HG02588 (cell line): ENCODE results near the gene ZDHHC21.
"Not testable (repeated sequence)": the region's sequence is repeated elsewhere in the genome, so short reads cannot be mapped to it uniquely, and the experiment has no call there.

ENCODE experiments used
- ATAC-seq: cut with Tn5 transposase; IDR thresholded peaks from one replicate; pipeline ENCODE4 v1.9.1; 2021; ENCODE audit warnings: mild to moderate bottlenecking, moderate library complexity; ENCODE audit not compliant: unreplicated experiment

ZDHHC21 gene

DNA sequence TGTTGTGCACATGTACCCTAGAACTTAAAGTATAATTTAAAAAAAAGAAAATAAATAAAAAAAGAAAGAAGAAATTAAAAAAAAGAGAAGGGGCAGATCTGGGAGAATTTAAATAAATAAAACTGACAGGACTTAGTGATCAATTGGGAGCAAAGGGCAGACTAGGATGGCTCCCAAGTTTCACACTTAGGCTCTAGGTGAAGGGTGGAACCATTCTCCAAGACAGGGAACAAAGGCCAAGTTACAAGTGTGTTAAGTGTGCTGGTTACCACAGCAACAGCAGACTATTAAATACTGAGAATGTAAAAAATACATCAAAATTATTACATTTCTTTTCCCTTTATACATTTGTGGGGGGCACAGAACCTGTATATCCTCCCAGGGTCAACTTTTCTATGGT, 7.1 kb downstream of the ZDHHC21 start:
- ATAC-seq, result no peak

DNA sequence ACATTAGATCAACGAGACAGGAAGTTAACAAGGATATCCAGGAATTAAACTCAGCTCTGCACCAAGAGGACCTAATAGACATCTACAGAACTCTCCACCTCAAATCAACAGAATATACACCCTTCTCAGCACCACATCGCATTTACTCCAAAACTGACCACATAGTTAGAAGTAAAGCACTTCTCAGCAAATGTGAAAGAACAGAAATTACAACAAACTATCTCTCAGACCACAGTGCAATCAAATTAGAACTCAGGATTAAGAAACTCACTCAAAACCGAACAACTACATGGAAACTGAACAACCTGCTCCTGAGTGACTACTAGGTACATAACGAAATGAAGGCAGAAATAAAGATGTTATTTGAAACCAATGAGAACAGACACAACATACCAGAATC, 10.6 kb downstream of the ZDHHC21 start:
- not testable (repeated sequence) for ATAC-seq

DNA sequence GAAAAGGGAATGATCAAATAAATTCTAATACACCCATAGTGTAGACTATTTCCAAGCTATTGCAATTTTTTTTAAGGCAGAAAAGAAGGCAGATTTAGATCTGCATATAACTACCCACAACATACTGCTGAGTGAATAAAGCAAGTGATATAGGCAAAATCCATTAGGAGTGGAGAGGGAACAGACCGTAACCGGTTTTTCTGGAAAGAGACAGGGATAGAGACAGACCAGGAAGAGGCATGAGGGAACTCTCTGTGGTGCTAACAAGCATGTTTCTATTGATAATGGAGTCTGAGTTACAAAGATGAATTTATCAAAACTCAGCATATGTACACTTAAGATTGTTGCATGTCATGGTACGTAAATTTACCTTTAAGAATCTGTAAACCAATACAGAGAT, 14.5 kb downstream of the ZDHHC21 start:
- no peak for ATAC-seq

DNA sequence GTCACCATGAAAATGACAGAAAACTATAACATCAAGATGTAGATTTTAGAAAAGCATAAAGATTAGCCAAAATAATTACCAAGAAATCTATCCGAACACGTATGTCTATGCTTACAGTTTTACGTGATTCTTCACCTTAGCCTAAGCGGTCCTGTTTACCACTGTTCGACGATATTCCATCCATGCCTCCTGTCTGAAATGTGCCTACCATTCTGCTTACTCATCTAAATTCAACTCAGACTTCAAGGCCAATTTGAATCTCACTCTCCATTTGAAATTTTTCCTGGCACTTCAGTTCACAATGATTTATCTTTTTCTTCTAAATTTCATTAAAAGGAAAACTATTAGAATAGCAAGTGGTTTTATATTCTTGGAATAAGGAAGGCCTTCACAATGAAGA, 15.4 kb downstream of the ZDHHC21 start:
- ATAC-seq, result no peak

DNA sequence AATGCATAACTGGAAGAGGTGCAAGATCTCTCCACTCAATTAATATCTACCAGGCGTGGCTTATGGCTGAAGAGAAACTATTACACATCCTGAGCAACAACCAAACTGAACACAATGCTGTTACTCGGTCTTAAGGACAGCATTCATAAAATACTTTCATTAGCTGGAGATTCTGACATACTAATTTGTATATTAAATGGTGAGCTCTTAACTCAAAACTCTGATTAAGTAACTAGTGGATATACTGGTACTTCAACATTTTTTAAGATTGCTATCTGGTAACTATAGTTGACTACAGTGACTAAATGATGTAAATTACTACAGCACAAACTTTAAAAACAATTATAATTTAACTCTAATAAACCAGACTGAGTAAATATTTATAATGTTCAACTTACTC, 15.8 kb downstream of the ZDHHC21 start:
- no peak for ATAC-seq

DNA sequence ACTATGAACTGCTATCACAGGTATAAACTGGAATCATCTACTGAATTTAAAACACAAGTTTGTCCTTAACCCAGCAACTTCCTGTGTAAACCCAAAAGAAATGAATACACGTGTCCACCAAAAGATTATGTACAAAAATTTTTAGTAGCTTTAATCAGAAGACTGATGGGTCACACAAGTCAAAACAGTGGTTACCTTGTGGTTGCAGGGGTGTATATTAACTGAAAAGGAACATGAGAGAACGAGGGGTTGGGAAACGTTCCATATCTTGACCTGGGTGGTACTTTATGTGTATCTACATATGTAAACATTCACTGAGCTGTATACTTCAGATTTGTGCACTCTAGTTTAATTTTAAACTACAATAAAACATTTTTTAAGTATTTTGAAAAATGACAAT, 18.6 kb downstream of the ZDHHC21 start:
- ATAC-seq, result no peak

- ATAC-seq, result no peak
Measured at GRCh38 chr9:14671377-14671776, 21.9 kb downstream of the ZDHHC21 start.

GRCh38 chr9:14670718-14671117, 22.5 kb downstream of the ZDHHC21 start:
- no peak for ATAC-seq

DNA sequence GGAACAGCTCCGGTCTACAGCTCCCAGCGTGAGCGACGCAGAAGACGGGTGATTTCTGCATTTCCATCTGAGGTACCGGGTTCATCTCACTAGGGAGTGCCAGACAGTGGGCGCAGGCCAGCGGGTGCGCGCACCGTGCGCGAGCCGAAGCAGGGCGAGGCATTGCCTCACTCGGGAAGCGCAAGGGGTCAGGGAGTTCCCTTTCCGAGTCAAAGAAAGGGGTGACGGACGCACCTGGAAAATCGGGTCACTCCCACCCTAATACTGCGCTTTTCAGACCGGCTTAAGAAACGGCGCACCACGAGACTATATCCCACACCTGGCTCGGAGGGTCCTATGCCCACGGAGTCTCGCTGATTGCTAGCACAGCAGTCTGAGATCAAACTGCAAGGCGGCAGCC, 29.2 kb downstream of the ZDHHC21 start:
- not testable (repeated sequence) for ATAC-seq

DNA sequence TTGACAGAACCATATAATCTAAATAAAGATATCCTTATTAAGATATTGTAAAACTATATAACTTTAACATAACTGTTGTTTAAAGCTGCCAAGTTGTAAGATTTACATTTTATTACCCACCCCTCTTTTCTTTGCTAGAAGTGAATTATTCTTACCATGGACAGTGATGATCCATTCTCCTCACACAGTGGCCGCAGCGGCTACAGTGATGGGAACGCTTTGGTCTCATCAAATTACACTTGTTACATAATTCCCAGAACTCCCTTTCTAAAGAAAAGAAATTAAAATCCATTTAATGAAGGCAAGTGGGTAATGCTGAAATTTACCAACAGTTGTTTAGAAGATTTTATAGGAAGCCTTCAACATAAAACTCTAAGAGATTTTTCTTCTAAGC, 31.2 kb downstream of the ZDHHC21 start:
- ATAC-seq, result no peak

- no peak for ATAC-seq
Measured at GRCh38 chr9:14661421-14662059, 31.7 kb downstream of the ZDHHC21 start.

DNA sequence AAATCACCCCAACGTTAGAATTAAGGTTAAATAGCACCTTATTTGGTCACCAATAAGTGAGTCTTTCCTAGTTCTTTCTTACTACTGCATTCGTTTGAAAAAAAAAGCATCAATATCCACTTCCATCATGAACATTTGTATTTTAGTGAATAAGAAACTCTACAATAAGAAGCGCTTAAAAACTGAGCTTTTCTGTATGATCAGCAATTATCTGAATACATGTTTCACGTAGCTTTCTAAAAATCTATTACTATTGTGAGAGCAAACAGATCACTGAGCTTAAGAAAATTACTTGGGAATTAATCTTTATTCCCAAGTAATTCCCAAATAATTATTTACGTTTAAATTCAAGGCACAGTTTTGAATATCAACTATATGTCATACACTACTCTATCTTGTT, 32.5 kb downstream of the ZDHHC21 start:
- ATAC-seq, result no peak

DNA sequence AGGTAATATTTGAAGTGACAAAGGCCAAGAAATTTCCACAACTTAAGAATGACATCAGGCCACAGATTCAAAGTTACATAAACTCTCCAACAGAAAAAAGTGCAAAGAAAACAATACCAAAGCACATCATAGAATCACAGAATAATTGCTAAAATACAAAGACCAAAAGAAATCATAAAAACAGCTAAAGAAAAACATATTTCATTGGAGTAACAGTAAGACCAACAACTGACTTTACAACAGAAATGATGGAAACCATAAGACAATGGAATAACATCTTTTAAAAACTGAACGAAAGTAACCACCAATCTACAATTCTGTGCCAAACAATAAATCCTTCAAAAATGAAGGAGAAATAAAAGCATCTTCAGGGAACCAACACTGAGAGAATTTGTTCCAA, 38.3 kb downstream of the ZDHHC21 start:
- no peak for ATAC-seq

GRCh38 chr9:14653511-14653910, 39.7 kb downstream of the ZDHHC21 start:
- no peak for ATAC-seq

- no peak for ATAC-seq
Measured at GRCh38 chr9:14652729-14653377, 40.4 kb downstream of the ZDHHC21 start.

GRCh38 chr9:14650596-14650995, 42.6 kb downstream of the ZDHHC21 start:
- ATAC-seq, result no peak

DNA sequence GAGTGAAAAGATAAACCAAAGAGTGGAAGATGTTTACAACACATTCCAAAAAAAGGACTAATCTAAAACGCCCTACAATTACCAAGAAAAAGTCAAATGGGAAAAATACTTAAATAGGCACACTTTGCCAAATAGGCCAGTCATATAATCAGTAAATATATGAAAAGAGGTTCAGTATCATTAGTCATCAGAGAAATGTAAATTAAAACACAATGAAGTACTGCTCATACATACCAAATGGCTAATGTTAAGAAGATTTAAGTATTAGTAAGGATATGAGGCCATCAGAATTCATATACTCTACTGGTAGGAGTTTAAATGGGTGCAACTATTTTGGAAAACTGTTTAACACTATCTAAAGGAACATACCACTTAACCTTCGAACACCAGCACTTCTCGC, 47.6 kb downstream of the ZDHHC21 start:
- no peak for ATAC-seq

GRCh38 chr9:14640967-14641366, 52.3 kb downstream of the ZDHHC21 start:
- no peak for ATAC-seq

- no peak for ATAC-seq
Measured at GRCh38 chr9:14640294-14640693, 52.9 kb downstream of the ZDHHC21 start.

GRCh38 chr9:14633906-14634565, 59.2 kb downstream of the ZDHHC21 start:
- ATAC-seq, result no peak

DNA sequence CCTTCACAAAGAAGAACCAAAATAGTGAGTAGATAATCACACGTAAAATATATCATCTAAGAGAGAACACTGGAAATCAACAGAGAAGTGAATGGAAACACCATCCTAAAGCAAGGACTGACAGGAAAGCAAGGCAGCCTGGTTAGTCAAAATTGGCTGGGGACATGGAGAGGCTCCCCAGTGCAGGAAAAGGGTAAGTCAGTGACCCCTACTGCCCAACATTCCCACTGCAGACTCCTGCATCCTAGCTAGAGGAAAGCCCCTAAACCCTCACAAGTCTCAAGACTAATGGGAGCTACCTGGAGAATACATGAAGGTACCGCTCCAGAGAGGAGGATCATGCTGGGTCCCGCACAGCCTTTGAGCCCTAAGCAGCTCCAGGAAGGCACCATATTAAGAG, 60.1 kb downstream of the ZDHHC21 start:
- ATAC-seq, result no peak

GRCh38 chr9:14627513-14627912, 65.7 kb downstream of the ZDHHC21 start:
- ATAC-seq, result no peak
